HFFc6 (cell line): ENCODE measurements around the gene DENND1A. TPM values are rescaled to one million over a fixed set of nuclear protein-coding genes. Genes with fewer than 3 reads are reported as not detected.
A peak's percentile ranks its signal among the peaks of the same experiment; 100 is the strongest.

Experiments
- DNase-seq: peaks from one replicate; pipeline ENCODE4 v3.0.0-alpha.2; 2018
- H3K27ac Mint-ChIP-seq: 2 replicates; pipeline ENCODE4 v1.8.0; 2020; ENCODE audit warnings: mild to moderate bottlenecking, mixed read lengths
- H3K27me3 Mint-ChIP-seq: 2 replicates; pipeline ENCODE4 v1.8.0; 2021; ENCODE audit warnings: mild to moderate bottlenecking, moderate library complexity, mixed read lengths; ENCODE audit not compliant: insufficient read depth
- H3K36me3 Mint-ChIP-seq: 2 replicates; pipeline ENCODE4 v1.8.0; 2021; ENCODE audit warnings: low read depth, mixed read lengths
- H3K4me1 Mint-ChIP-seq: 2 replicates; pipeline ENCODE4 v1.8.0; 2020; ENCODE audit warnings: low read depth, mixed read lengths
- H3K4me3 Mint-ChIP-seq: 2 replicates; pipeline ENCODE4 v1.8.0; 2020; ENCODE audit warnings: mild to moderate bottlenecking, moderate library complexity, mixed read lengths
- H3K9me3 Mint-ChIP-seq: 2 replicates; pipeline ENCODE4 v1.8.0; 2020; ENCODE audit warnings: mild to moderate bottlenecking, mixed read lengths
- total RNA-seq, 6 experiments: library from RNA; stranded (reverse); fragmentation: NEBNext Ultra II Directional; extraction: Animal tissue kit (Norgen Biotek cat#: 25700); gene quantifications; 2 replicates in 1 of 6; 3 replicates in 5 of 6; pipeline ENCODE4 v1.2.3, GENCODE V29; 2021
- TF ChIP-seq, protein P1 (sequence below): fragments of 200-600 bp; sonication (generic); IDR thresholded peaks from 2 replicates; pipeline ENCODE4 v1.5.0; 2021; ENCODE audit warnings: antibody characterized with exemption, mild to moderate bottlenecking

Gene DENND1A
- total RNA-seq, 6 experiments from 2014 or later = 25.4 to 38.3 (median 30.3) TPM

DNA sequence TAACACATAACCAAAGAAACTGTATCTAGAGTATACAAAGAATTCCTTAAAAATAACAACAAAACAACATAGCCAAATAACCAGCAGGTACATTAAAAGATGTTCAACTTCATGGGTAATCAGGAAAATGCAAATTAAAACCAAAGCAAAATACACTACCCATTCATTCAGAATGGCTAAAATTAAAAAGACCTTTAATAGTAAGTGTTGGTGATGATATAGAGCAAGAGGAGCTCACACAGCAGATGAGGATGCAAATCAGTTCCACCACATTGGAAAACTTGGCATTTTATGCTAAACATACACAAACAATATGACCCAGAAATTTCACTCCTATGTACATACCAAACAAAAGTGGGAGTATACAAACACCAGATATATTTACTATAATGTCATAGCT is 97.8 kb downstream of the DENND1A start:
- TF ChIP-seq, protein P1, sequence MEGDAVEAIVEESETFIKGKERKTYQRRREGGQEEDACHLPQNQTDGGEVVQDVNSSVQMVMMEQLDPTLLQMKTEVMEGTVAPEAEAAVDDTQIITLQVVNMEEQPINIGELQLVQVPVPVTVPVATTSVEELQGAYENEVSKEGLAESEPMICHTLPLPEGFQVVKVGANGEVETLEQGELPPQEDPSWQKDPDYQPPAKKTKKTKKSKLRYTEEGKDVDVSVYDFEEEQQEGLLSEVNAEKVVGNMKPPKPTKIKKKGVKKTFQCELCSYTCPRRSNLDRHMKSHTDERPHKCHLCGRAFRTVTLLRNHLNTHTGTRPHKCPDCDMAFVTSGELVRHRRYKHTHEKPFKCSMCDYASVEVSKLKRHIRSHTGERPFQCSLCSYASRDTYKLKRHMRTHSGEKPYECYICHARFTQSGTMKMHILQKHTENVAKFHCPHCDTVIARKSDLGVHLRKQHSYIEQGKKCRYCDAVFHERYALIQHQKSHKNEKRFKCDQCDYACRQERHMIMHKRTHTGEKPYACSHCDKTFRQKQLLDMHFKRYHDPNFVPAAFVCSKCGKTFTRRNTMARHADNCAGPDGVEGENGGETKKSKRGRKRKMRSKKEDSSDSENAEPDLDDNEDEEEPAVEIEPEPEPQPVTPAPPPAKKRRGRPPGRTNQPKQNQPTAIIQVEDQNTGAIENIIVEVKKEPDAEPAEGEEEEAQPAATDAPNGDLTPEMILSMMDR = no peak
- peaks cover 47% of the 10 kb centered on the region for H3K36me3 Mint-ChIP-seq
- no peak overlapping the region for H3K27ac Mint-ChIP-seq
- peaks cover 37% of the 10 kb centered on the region for H3K9me3 Mint-ChIP-seq
- DNase-seq = no peak
- no peaks in the 10 kb centered on the region; the same call in 1 of the 2 replicates for H3K27me3 Mint-ChIP-seq
- peaks cover 14% of the 10 kb centered on the region for H3K4me1 Mint-ChIP-seq
- H3K4me3 Mint-ChIP-seq = no peak overlapping the region

DNA sequence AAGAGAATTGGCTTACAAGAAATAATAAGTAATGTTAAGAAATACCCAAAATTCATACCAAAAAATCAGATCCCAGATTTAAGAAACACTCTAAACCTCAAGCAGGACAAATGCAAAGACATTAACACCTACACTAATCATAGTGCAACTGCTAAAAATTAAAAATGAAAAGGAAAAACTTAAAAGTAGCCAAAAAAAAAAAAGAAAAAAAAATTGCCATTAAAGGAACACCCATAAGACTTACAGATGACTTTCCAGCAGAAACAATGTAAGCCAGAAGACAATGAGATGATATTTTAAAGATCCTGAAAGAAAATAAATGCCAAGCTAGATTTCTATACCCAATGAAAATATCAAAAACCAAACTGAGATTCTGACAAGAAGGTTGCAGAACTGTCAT is 101.5 kb downstream of the DENND1A start:
- Mint-ChIP-seq H3K4me1 (no peaks in the 10 kb centered on the region), H3K36me3 (peaks cover 53% of the 10 kb centered on the region), H3K27ac (no peak overlapping the region), H3K4me3 (no peak overlapping the region), H3K9me3 (peaks cover 37% of the 10 kb centered on the region), H3K27me3 (no peaks in the 10 kb centered on the region; the same call in 1 of the 2 replicates)
- no peak for DNase-seq
- TF ChIP-seq, protein P1 = no peak

DNA sequence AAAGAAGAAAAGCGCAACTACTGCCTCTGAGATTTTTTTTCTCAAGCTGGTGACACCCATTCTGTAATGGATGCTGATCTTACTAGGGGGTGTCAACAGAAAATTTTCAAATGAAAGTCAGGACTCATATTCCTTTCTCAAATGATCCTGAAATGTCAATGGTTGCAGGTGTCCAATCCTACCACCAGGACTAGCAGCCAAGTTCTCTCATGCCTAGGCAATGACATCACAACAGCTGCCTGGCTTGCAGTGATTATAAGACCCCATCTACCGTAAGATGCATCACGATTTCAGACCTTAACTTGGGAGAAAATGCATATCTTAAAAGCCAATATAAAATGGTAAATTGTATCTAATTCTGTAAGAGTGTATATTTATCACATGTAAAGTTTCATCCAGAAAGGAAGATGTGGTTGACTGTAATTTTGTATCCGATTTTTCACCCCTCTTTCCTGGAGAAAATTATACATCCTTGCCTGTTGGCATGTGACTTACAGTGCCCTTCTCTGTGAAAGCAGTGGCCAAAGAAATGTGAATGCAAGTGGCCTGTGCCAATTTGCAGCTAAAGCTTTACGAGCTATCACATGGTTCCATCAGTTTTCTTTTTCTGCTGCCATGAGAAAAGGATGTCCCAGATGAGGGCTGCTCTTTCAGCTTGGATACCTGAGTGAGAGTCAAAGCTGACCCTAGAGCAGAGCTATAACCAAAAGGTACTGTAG is 104.4 kb downstream of the DENND1A start:
- peaks cover 31% of the 10 kb centered on the region for H3K9me3 Mint-ChIP-seq
- no peaks in the 10 kb centered on the region for H3K27me3 Mint-ChIP-seq
- DNase-seq = peak; percentile 12
- no peak overlapping the region for H3K27ac Mint-ChIP-seq
- no peak overlapping the region for H3K4me3 Mint-ChIP-seq
- TF ChIP-seq, protein P1 = peak; percentile 51
- peaks cover 38% of the 10 kb centered on the region for H3K36me3 Mint-ChIP-seq
- no peaks in the 10 kb centered on the region for H3K4me1 Mint-ChIP-seq

DNA sequence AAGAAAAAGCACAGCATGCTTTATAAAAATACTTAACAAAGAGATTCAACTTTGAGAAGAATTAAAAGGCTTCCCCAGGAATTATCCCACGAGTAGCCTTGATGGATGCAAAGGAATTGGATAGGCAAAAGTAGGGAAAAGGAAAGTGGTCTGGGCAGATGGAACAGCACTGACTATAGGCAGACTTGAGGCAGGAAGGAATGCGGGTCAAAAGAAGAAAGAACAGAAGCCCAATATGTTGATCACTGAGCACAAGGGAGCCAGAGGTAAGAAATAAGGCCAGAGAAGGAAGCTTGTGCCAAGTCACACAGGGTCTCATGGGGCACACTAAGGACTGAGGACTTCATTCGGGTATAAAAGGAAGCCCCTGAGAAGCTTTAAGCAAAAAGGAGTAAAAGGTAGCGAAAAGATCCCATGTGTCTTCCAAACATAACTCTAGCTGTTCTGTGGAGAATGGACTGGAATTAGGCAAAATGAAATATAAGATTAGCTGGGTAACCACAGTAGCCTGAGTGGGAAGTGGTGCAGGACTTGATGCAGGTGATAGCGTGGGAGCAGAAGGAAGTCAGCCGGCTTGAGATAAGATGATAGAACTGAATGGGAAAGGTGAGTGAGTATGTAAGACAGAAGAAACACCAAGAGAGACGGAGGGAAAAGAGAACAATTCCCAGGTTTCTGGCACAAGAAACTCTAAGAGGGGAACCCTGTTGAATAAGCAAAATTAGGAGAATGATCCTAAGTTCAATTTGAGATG is 106.6 kb downstream of the DENND1A start:
- TF ChIP-seq, protein P1 = no peak
- Mint-ChIP-seq H3K27ac (no peak overlapping the region), H3K4me3 (no peak overlapping the region), H3K9me3 (peaks cover 12% of the 10 kb centered on the region), H3K4me1 (no peaks in the 10 kb centered on the region), H3K27me3 (no peaks in the 10 kb centered on the region), H3K36me3 (peaks cover 17% of the 10 kb centered on the region)
- no peak for DNase-seq

DNA sequence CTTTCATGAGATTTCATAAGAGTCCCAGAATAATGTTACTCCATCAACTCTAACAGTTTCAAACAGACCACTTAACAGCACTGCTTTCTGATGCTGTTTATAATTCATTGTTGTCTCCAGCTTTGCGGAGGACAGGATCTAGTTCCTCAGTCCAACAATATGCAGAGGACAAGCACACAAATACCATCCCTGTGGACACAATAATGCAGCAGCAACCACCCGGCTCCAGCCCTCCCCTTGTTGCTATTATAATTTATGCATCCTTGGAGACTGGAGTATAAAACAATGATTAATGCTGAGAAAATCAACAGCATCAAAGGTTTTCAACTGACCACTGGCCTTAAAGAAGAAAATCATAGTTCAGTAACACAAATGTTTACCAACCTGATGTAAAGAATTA is 108.3 kb downstream of the DENND1A start:
- Mint-ChIP-seq H3K36me3 (peaks cover 4% of the 10 kb centered on the region; the same call in 1 of the 2 replicates), H3K27ac (no peak overlapping the region), H3K4me3 (no peak overlapping the region), H3K9me3 (no peaks in the 10 kb centered on the region), H3K27me3 (no peaks in the 10 kb centered on the region), H3K4me1 (peaks cover 6% of the 10 kb centered on the region; the same call in 1 of the 2 replicates)
- DNase-seq = no peak
- TF ChIP-seq, protein P1 = no peak
